Endothelial cell of umbilical vein (primary cell): ENCODE results near the gene LRRC8D. TPM values are rescaled to one million over a fixed set of nuclear protein-coding genes. Genes with fewer than 3 reads are reported as not detected.

Experiments
- BruUV-seq: library from RNA; stranded (reverse); fragments of 400-500 nt; replicated peaks from 2 replicates; lab custom pipeline; 2021; lab: Mats Ljungman, UMichigan
- CTCF ChIA-PET: fragments of 300-600, 350-600 bp; sonication (Branson Sonifier 250); formaldehyde crosslinking; loops from one replicate; lab custom pipeline; 2021; ENCODE audit warnings: antibody characterized with exemption, inconsistent platforms; lab: Charles Lee
- POLR2A ChIA-PET: fragments of 300-600, 350-600 bp; sonication (Branson Sonifier 250); formaldehyde crosslinking; loops from one replicate; lab custom pipeline; 2021; ENCODE audit warnings: antibody characterized with exemption, inconsistent platforms; lab: Charles Lee
- DNase-seq: peaks from one replicate; pipeline ENCODE4 v3.0.0-alpha.2; 2011; ENCODE audit warnings: low read depth, low spot score
- FAIRE-seq: peaks from 2 replicates; lab custom pipeline; 2011; peaks lifted over from hg19 to GRCh38; lab: Jason Lieb, UNC
- H2AFZ ChIP-seq: 2 replicates; pipeline ENCODE4 v1.6.0; 2012; ENCODE audit warnings: low read depth, low read length, control low read depth, inconsistent platforms
- H3K27ac ChIP-seq: 2 replicates; pipeline ENCODE4 v1.5.1; 2011; ENCODE audit warnings: low read depth, mild to moderate bottlenecking, control low read depth, low read length, moderate library complexity; ENCODE audit not compliant: insufficient read depth
- H3K27me3 ChIP-seq, 2 experiments: 2 replicates each; pipeline versions ENCODE4 v1.6.0 to v1.6.1; 2011; ENCODE audit warnings: low read length in 2 of 2, mixed read lengths in 1 of 2; ENCODE audit not compliant: control insufficient read depth in 2 of 2, insufficient read depth in 2 of 2
- H3K36me3 ChIP-seq, 2 experiments: 2 replicates in 1 of 2; 3 replicates in 1 of 2; pipeline ENCODE4 v1.5.1; 2011; ENCODE audit warnings: low read length in 2 of 2, mild to moderate bottlenecking in 1 of 2, moderate library complexity in 1 of 2; ENCODE audit not compliant: control insufficient read depth in 2 of 2, insufficient read depth in 2 of 2; ENCODE audit errors: extremely low read depth in 1 of 2
- H3K4me1 ChIP-seq: 3 replicates; pipeline ENCODE4 v1.5.1; 2011; ENCODE audit warnings: mild to moderate bottlenecking, low read length; ENCODE audit not compliant: control insufficient read depth, insufficient read depth; ENCODE audit errors: extremely low read depth
- H3K4me2 ChIP-seq: 2 replicates; pipeline ENCODE4 v1.6.1; 2011; ENCODE audit warnings: low read length, control low read depth, mixed read lengths; ENCODE audit not compliant: insufficient read depth
- H3K4me3 ChIP-seq, 3 experiments: fragments of 200-600 bp in 1 of 3; sonication (generic), shearing (Covaris generic) in 1 of 3; replicated peaks in 1 of 3; 2 replicates each; pipeline ENCODE4 v1.5.1; 2011 to 2016; ENCODE audit warnings: control low read depth in 3 of 3, low read length in 3 of 3, mild to moderate bottlenecking in 2 of 3, inconsistent platforms in 1 of 3, low read depth in 1 of 3, moderate library complexity in 1 of 3; ENCODE audit not compliant: insufficient read depth in 1 of 3
- H3K79me2 ChIP-seq: 2 replicates; pipeline ENCODE4 v1.6.0; 2012; ENCODE audit warnings: low read length, inconsistent platforms; ENCODE audit not compliant: control insufficient read depth, insufficient read depth
- H3K9ac ChIP-seq: replicated peaks from 2 replicates; pipeline ENCODE3; 2011; ENCODE audit warnings: low read length, control low read depth; ENCODE audit not compliant: insufficient read depth; ENCODE audit errors: extremely low read depth
- H3K9me1 ChIP-seq: replicated peaks from 3 replicates; pipeline ENCODE4 v1.6.0; 2011; ENCODE audit warnings: mild to moderate bottlenecking, low read length; ENCODE audit not compliant: control insufficient read depth, insufficient read depth; ENCODE audit errors: extremely low read depth
- H3K9me3 ChIP-seq: replicated peaks from 2 replicates; pipeline ENCODE4 v1.5.1; 2012; ENCODE audit warnings: low read length, inconsistent platforms; ENCODE audit not compliant: control insufficient read depth, insufficient read depth
- H4K20me1 ChIP-seq: replicated peaks from 2 replicates; pipeline ENCODE3; 2011; ENCODE audit warnings: mild to moderate bottlenecking, low read length; ENCODE audit not compliant: control insufficient read depth, insufficient read depth; ENCODE audit errors: extremely low read depth
- CTCF ChIP-seq, 2 donors: IDR thresholded peaks; 1 replicate in 1 of 2; 2 replicates in 1 of 2; pipeline ENCODE4 v1.5.1; 2011; ENCODE audit warnings: low read length in 2 of 2, mild to moderate bottlenecking in 2 of 2, moderate library complexity in 2 of 2, control low read depth in 1 of 2, inconsistent platforms in 1 of 2, low read depth in 1 of 2; ENCODE audit not compliant: insufficient read depth in 1 of 2; ENCODE audit errors: extremely low read depth in 1 of 2
- EZH2 ChIP-seq: IDR thresholded peaks from 2 replicates; pipeline ENCODE4 v1.6.1; 2012; ENCODE audit warnings: borderline replicate concordance, low read depth, mild to moderate bottlenecking, moderate library complexity, low read length, inconsistent platforms; ENCODE audit not compliant: severe bottlenecking
- FOS ChIP-seq: IDR thresholded peaks from 2 replicates; pipeline ENCODE4 v1.6.1; 2011; ENCODE audit warnings: mild to moderate bottlenecking, low read length, moderate library complexity, borderline replicate concordance; ENCODE audit not compliant: insufficient read depth
- GATA2 ChIP-seq: IDR thresholded peaks from 2 replicates; pipeline ENCODE4 v1.7.0; 2011; ENCODE audit warnings: low read depth, mild to moderate bottlenecking, moderate library complexity, mixed read lengths, low read length; ENCODE audit not compliant: insufficient read length, insufficient read depth
- JUN ChIP-seq: IDR thresholded peaks from 2 replicates; pipeline ENCODE4 v1.6.1; 2011; ENCODE audit warnings: borderline replicate concordance, low read depth; ENCODE audit not compliant: insufficient read length, insufficient read depth
- MAX ChIP-seq: IDR thresholded peaks from 2 replicates; pipeline ENCODE4 v1.6.1; 2011; ENCODE audit not compliant: insufficient read depth, insufficient read length
- MYC ChIP-seq: IDR thresholded peaks from one replicate; pipeline ENCODE4 v1.6.1; 2011; ENCODE audit warnings: mild to moderate bottlenecking, low read depth, low read length
- POLR2A ChIP-seq: IDR thresholded peaks from 2 replicates; pipeline ENCODE4 v1.6.1; 2012; ENCODE audit warnings: low read depth, mild to moderate bottlenecking, control low read depth, low read length
- POLR2AphosphoS5 ChIP-seq: IDR thresholded peaks from 2 replicates; pipeline ENCODE4 v1.6.1; 2012; ENCODE audit warnings: low read depth, mild to moderate bottlenecking, control low read depth, low read length, moderate library complexity; ENCODE audit not compliant: insufficient read depth
- dilution Hi-C: fragments of 300-500 bp; cut with MboI; formaldehyde crosslinking; loops from one replicate; pipeline ENCODE4 v1.15.0; 2019; ENCODE audit warnings: low sequenced_read_pairs; ENCODE audit not compliant: extremely low pct_ligation_motif_present
- intact Hi-C: fragments of 100-400 bp; cut with micrococcal nuclease; formaldehyde crosslinking; loops from one replicate; pipeline ENCODE4 v1.10.0; 2022
- polyA plus RNA-seq, 4 experiments: library from polyadenylated mRNA; depleted of rRNA in 3 of 4; stranded (reverse) in 3 of 4; unstranded in 1 of 4; fragments of >200 nt; gene quantifications; 2 replicates each; pipeline versions ENCODE4 v1.2.1 to v1.2.3, GENCODE V29; 2011 to 2012; ENCODE audit warnings: missing spikeins in 1 of 4
- total RNA-seq: library from RNA; stranded (reverse); gene quantifications from 2 replicates; pipeline ENCODE4 v1.2.3, GENCODE V29; 2021

The LRRC8D gene
- total and polyA plus RNA-seq, 2 donors (not counting 3 experiments of a cell fraction or from before 2014, with no cell fraction given) = 31.9 to 37.7 TPM

GRCh38 chr1:89802051-89802450, 18.8 kb upstream of the LRRC8D start:
- no peaks in the 10 kb centered on the region for H3K79me2 ChIP-seq
- H3K9me1 ChIP-seq = no peaks in the 10 kb centered on the region
- FAIRE-seq (no peak), DNase-seq (no peak)
- no peak overlapping the region for H3K4me3 ChIP-seq
- H3K36me3 ChIP-seq = no peaks in the 10 kb centered on the region
- no peak overlapping the region for H3K9ac ChIP-seq
- intact Hi-C loops = no loop called here
- TF ChIP-seq GATA2 (no peak), MYC (no peak), EZH2 (no peak), MAX (no peak), FOS (no peak), POLR2AphosphoS5 (no peak), POLR2A (no peak), CTCF (IDR thresholded peaks at IDR 0.05; ENCODE audit: extremely low read depth in 1 of 2, insufficient read depth in 1 of 2, low read depth in 1 of 2, low read length in 2 of 2) (no peak), JUN (no peak)
- no peaks in the 10 kb centered on the region for H4K20me1 ChIP-seq
- no peaks in the 10 kb centered on the region for H3K27me3 ChIP-seq
- dilution Hi-C loops = no loop called here
- no peak overlapping the region for H2AFZ ChIP-seq
- no peak overlapping the region for H3K4me2 ChIP-seq
- H3K4me1 ChIP-seq = peaks cover 9% of the 10 kb centered on the region
- BruUV-seq = no TSS peak
- POLR2A ChIA-PET = no interaction called here
- H3K27ac ChIP-seq = no peak overlapping the region
- CTCF ChIA-PET = interaction anchor here (1.1 to 1.2 kb wide), 3 partner anchors 11 to 184 kb away, joined by 4 to 5 read pairs (median 4); no protein-coding TSS in a partner anchor
- no peaks in the 10 kb centered on the region for H3K9me3 ChIP-seq
